DMS53 (cell line): ENCODE measurements around the gene TMEM192.
"Not testable (repeated sequence)": the region's sequence is repeated elsewhere in the genome, so short reads cannot be mapped to it uniquely, and the experiment has no call there.

ENCODE experiments used
- DNase-seq: peaks from one replicate; lab custom pipeline; 2025; lab: John Stamatoyannopoulos, UW

TMEM192 gene

GRCh38 chr4:165092187-165092586 is 20.5 kb downstream of the TMEM192 start:
- not testable (repeated sequence) for DNase-seq

GRCh38 chr4:165088366-165088765 is 24.3 kb downstream of the TMEM192 start:
- no peak for DNase-seq

- no peak for DNase-seq
Observed at GRCh38 chr4:165085946-165086345, 26.7 kb downstream of the TMEM192 start.

DNA sequence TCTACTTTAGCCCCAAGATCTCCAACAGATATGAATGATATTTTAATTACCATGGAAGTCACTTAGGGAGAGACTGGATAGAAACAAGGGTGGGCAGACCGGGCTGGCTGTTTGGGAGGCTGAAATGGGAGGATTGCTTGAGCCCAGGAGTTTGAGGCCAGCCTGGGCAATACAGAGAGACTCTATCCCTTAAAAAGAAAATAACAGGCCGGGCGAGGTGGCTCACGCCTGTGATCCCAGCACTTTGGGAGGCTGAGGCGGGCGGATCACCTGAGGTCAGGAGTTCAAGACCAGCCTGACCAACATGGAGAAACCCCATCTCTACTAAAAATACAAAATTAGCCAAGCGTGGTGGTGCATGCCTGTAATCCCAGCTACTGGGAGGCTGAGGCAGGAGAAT is 27.9 kb downstream of the TMEM192 start:
- DNase-seq: not testable (repeated sequence)

GRCh38 chr4:165079476-165079875 is 33.2 kb downstream of the TMEM192 start:
- DNase-seq: peak; percentile 49

GRCh38 chr4:165077034-165077578 is 35.6 kb downstream of the TMEM192 start:
- DNase-seq: no peak

GRCh38 chr4:165073346-165073745 is 39.3 kb downstream of the TMEM192 start:
- DNase-seq: not testable (repeated sequence)

DNA sequence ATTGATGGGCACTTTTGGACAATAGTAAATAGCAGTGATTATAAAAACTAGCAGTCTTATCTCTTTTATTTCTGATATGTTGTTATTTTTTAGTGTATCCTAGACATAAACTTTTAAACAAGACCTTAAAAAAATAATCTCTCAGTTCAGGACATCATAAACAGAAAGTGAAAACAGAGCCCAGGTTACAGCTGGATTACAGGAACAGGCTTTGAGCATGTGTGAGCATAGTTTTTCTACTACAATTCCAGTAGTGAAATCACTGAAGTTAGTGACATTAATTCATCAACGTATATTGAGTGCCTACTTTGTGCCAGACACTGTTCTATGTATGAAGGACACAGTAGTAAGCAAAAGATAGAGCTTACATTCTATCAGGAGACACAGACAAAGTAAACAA is 42.1 kb downstream of the TMEM192 start:
- no peak for DNase-seq

GRCh38 chr4:165060938-165061337 is 51.7 kb downstream of the TMEM192 start:
- DNase-seq: peak; percentile 6

- DNase-seq: no peak
Observed at GRCh38 chr4:165059386-165059785, 53.3 kb downstream of the TMEM192 start.

DNA sequence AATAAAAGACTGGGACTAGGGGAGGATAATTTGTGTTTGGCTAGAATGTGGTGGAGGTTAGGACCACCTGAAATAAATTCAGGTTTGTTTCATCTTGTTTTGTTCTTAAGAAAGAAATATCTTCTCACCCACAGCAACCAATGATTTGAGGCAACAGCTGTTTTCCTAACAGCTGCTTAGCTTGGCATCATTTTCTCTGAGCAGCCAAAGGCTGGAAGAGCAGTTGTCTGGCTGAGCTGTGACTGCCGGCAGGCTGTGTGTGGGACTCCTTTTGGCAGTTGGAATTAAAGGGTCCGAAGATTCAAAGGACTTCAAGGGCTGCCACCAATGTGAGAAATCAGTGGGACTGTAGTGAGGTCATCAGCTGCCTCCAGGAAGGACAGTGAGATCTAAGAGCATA is 54.0 kb downstream of the TMEM192 start:
- DNase-seq: no peak

GRCh38 chr4:165055601-165056000 is 57.1 kb downstream of the TMEM192 start:
- no peak for DNase-seq

GRCh38 chr4:165053645-165054044 is 59.0 kb downstream of the TMEM192 start, which contains the start of gene TRIM75:
Gene TRIM75 (plus strand): TSS chr4:165053866. CDS start chr4:165059148, 5,282 bp downstream.
- DNase-seq: no peak

DNA sequence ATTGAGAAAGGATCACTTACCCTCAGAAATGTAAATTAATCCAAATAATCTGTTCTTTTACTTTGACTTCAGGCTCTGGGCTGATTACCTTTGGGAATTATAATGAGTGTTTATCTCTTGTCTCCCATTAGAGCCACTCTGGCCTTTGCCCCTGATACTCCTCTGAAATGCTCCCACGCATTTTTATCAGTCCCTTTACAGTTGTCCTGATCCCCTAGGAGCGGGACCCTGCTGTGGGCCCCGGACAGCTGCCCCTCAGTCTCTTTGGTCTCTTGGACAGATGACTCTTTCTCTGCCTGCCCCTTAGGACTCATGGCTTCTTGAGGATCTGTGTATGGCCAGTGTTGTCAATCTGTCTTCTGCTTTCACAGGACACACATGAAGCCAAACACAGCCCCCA is 60.0 kb downstream of the TMEM192 start:
- no peak for DNase-seq

GRCh38 chr4:165048170-165048569 is 64.5 kb downstream of the TMEM192 start:
- no peak for DNase-seq

- DNase-seq: no peak
Observed at GRCh38 chr4:165031436-165032211, 81.0 kb downstream of the TMEM192 start, which contains the start of gene TRIM60. Gene TRIM60 (plus strand): TSS chr4:165031999. CDS start chr4:165040073, 8,074 bp downstream.

DNA sequence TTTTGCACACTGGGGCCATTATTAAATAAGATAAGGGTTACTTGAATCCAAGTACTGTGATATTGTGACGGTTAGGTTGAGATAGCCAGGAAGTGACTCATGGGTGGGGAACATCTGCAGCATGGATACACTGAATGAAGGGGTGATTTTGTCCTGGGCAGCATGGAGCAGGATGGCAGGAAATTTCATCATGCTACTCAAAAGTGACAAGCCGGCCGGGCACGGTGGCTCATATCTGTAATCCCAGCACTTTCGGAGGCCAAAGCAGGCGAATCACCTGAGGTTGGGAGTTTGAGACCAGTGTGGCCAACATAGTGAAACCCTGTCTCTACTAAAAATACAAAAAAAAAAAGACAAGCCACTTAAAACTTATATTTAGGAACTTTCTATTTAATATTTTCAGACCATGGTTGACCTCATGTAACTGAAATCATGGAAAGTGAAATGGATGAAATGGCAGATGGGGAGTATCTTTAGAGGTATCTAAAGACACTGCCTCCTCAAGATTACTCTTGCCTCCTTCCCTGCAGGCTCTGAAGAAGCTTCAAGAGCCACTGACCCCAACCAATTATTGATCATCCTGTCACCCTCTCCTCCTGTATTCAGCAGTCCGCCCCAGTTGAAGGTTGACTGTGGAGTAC is 84.8 kb downstream of the TMEM192 start:
- DNase-seq: peak; percentile 27

GRCh38 chr4:165025782-165026181 is 86.9 kb downstream of the TMEM192 start:
- not testable (repeated sequence) for DNase-seq
